HG02642 (cell line): ENCODE results near the gene EHBP1.

Source experiments
- ATAC-seq: cut with Tn5 transposase; IDR thresholded peaks from one replicate; pipeline ENCODE4 v1.9.1; 2021; ENCODE audit warnings: mild to moderate bottlenecking; ENCODE audit not compliant: unreplicated experiment, poor library complexity

Gene EHBP1

DNA sequence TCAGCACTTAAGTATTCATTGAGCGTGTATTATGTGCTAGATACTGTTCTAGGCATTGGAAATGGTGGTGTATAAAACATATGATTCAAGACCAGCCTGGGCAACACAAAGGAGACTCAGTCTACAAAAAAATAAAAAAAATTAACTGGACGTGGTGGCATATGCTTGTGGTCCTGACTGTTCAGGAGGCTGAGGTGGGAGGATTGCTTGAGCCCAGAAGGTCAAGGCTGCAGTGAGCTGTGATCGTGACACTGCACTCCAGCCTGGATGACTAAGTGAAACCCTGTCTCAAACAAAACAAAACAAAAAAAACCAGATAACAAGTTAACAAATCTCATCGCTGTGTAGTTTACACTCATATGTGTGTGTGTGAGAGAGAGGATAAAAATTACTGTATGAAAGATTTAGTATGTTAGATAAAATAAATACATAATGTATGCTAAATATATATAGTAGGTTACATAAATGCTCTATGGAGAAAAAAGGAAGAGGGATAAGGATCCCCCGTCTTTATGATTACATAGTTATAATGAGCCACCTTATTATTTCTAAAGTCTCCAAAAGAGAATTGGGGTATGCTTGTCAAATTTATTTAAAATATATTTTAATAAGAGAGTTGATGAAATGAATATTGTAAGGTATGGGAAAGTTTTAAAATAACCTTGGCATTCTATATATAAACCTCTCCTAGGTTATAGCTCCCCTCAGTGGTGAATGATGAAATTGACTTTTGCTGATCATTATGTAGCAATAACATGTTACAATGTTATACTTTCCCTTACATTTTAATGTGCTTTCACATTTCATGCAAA is 69.2 kb downstream of the EHBP1 start:
- ATAC-seq: no peak

DNA sequence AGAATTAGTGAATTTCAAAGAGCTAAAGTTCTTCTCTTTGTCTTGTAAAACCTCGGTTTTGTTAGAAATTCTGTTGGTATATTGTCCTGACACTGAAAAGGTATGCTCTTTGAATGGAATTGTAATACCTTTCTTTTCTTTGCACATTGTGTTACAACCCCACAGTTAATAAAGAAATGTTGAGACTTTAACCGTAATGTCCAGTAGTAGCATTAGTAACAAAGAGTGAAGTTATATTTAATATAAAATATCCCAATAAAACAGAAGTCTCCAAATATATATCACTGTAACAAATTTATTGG is 69.8 kb downstream of the EHBP1 start:
- no peak for ATAC-seq

DNA sequence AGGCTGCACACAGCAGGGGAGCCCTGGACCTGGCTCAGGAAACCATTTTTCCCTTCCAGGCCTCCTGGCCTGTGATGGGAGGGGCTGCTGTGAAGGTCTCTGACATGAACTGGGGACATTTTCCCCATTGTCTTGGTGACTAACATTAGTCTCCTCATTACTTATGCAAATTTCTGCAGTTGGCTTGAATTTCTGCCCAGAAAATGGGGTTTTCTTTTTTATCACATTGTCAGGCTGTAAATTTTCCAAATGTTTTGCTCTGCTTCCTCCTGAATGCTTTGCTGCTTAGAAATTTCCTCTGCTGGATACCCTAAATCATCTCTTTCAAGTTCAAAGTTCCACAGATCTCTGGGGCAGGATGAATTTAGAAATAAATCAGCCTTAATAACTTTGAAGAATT is 78.2 kb downstream of the EHBP1 start:
- no peak for ATAC-seq

DNA sequence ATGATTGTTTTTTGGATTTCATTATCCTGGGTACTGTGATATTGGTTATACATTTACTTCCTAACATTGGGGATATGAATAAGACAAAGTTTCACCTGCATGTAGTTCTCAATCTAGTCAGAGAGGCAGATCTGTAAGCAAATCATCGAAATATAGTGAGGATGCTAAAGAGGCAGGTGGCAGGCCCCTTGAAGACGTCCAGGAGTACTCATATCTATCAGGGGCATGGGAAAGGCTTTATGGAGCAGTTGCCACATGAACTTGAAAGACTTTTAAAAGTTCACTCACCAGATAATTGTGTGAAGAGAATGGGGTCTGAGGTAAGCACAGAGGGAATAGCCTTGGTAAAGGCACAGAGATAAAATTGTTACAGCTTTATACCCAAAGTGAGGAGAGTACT is 78.8 kb downstream of the EHBP1 start:
- ATAC-seq: no peak

DNA sequence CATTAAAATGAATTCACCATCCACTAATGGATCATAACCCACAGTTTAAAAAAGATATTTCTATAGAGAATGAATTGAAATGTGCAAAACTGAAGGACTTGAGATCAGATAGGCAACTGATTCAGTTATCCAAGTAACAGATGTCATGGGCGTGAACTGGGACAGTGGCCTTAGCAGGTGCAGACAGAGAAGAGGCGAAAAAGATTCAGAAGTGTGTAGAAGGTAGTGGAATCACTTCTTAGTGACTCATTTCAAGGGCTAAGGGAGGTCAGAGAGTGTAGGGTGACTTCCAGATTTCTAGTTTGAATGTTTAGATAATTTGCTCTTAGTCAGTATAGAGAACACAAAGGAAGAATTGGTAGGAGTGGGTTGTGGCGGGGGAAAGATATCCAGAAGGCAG is 79.7 kb downstream of the EHBP1 start:
- ATAC-seq: peak; percentile 75

DNA sequence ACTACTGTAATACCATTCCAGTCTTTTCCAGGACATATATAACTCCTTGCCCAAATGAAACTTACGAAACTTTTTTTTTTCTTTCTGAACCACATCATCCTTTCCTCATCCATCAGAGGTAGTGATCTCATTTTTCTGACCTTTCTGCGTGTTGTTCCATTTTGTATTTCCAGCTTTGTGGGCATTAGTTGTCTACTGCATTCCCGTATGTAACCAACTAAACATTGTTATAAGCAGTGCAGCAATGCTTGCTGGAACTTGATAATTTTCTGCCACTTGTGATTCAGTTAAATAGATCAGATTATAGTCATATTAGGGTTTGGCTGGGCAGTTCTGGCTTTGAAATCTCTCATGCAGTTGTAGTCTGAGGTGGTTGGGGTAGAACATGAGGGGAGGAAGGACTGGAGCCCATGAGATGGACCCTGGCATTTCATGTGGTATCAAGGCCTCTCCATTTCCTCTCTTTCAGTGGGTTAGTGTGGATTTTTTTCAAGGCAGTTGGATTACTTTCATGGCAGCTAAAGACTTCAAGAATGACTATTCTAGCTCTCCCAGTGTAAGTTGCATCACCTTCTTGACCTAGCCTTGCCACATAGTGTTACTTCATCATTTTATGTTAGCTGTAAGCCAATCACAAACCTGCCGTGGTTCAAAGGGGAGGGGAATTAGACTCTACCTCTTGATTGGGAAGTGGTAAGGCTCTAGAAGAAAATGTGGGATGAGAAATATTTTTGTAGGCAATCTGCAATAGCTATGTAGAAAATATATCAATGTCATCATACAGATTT is 80.5 kb downstream of the EHBP1 start:
- ATAC-seq: no peak

DNA sequence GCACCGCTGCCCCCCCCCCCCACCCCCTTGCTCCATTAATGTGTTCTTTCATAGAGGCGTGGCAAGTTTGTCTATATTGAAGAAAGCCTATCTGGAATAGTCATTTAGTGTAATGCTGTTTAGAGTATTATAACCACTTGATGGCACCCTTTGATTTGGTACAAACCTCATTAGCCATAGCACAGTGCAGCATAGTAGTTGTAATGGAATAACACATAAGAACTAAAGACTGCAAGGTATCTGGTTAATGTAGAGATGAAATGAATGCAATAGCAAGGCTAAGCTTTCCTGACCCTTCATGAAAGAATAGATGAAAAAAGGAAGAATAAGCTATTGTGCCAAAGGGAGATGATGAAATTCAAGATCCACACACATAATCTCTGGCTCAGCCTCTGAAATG is 81.9 kb downstream of the EHBP1 start:
- ATAC-seq: no peak

DNA sequence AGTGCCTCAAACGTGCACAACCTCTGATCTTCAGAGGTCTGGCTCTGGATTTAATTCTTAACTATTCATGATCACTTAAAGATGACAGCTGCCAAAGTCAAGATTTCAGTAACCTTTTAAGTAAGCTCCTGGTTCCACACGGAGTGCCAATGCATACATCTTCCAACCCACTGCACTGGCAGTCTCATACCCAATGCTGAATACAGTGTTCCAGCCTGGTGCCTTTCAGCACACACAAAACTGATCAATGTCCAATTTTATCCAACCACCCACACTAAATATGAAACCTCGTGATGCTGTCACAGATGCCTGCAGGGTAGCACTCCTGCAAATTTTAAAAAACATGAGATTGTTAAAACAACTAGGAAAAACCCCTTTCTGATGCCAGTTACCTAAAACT is 84.0 kb downstream of the EHBP1 start:
- no peak for ATAC-seq

DNA sequence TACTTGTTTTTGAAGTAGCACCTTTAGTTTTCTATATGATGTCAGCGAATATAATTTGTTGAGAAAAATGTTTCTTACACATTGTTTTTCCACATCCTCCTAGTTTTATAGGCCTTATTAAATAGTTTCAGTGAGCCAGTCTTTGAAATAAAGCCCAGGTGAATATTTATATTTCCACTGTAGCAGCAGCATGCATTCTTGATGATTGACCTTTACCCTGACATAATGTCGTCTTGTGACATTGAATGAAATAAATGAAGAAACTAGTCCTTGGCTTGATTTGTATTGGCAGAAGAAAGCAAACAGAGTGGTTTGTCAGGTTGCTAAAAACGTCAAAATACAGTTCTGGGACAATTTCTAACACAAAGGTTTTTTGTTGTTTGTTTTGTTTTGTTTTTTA is 84.4 kb downstream of the EHBP1 start:
- ATAC-seq: no peak

DNA sequence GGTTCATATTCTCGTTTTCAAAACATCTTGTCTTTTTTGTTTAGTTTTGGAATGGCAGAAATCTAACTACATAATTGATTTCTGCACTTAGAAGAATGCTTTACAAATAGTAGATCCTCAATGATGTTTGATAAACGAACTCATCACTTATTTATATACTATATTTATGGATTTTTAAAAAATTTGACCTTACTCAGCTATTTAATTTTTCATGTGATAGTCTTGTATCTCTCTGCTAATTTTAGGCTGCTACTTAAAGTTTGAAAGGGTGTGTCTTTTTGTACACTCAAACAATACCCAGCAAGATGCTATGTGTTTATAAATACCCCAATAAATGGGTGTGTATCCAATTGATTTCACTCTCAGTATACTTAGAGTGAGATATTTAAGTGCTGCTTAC is 86.9 kb downstream of the EHBP1 start:
- ATAC-seq: no peak

DNA sequence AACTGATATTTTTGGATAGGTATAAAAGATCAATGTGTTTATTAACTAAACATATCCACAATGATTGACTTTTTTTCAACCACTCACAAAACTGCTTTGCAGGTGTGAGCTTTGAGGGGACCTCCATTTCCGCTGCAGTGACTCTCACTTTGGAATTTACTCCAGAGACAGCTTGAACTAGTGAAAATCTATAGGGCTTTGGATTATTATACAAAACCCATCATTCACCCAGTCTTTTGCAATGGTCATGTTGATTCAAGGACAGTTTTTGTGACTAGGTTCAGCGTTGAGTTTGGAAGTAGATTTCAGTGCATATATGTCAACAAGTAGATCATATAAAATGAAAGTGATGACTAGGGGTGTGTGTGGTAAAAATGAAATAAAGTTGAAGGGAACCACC is 87.7 kb downstream of the EHBP1 start:
- no peak for ATAC-seq

DNA sequence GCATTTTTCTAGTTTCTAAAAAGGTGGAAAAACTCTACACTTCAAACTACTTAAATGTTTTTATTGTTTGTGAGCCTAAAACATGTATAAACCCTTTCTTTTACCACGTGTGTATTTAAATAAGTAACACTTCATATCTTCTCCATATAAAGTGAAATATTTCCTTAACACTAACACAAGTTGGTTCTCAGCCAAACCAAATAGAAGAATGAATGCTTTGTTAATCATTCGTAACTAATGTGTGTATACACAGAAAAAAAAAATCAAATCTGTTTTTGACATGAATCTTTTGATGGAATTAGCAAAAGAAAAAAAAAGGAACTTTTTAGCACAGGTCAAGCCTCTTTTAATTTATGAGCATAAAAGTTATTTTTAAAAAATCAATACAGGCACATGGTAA is 89.3 kb downstream of the EHBP1 start:
- ATAC-seq: no peak

DNA sequence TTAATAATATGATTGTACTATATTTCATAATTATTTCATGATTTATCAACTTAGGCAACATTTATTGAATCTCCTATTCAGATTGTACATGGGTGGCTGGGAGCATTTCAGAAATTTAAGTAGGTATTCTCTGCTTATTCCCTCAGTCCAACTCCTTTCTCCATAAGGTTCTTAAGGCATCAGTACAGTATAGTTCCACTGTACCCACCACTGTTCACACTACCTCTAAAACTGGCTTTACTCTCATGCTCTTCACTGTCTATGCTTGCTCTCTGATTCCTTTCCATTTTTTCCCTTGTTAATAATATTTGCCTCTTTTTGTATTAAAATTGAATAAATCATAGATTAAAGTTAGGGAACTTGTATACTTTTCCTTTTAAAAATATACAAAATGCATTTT is 89.8 kb downstream of the EHBP1 start:
- ATAC-seq: no peak

DNA sequence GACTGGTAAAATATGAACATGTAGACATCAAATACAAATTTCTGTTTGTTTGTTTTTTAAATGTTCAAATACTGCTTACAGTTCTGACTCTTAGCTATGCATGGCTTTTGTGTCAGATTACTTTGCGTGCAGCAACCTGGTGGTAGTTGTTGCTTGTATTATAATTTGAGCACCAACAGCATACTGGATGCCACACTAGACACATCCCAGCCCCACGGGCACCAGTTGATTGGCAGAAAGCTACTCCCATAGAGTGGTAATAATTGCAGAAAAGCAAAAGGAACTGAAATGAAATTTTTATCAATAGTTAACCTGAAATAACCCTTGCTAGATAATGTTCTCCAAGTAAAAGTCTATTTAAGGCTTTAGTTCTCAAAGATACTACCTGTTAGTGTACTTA is 91.6 kb downstream of the EHBP1 start:
- no peak for ATAC-seq

DNA sequence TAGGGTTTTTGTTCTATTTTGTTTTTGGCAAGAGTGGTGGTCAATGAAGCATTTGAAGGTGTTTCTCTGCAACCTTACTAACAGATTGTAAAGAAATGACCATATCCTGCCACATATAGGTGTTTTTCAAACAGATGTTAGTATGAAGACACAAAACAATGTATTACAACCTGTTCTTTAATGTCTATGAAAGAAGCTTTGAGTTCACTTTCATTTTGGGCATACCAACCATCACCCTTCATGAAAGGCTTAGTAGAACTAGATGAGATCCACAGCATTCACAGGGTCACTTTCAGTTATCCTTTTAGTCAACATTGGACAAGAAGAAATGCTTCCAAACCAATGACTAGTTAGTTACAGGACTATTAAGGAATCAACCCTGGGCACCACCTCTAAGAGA is 95.1 kb downstream of the EHBP1 start:
- ATAC-seq: peak; percentile 49

DNA sequence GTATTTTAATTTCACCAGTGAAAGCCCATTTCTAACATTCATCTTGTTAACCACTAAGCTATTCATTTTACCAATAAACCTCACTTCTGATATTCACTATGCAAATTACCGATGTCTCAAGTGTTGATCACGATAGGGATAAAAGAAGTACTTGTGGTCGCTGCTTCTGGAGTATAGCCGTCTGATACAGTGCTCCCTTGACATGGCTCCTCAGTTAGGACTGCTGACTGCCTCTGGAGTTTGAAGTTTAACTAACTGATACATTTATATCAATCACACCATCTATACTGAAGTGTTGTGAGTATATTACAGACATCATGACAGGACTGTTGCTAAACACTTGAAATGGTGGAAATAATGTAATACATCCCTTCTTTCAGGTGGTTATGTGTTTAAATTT is 95.6 kb downstream of the EHBP1 start:
- no peak for ATAC-seq

DNA sequence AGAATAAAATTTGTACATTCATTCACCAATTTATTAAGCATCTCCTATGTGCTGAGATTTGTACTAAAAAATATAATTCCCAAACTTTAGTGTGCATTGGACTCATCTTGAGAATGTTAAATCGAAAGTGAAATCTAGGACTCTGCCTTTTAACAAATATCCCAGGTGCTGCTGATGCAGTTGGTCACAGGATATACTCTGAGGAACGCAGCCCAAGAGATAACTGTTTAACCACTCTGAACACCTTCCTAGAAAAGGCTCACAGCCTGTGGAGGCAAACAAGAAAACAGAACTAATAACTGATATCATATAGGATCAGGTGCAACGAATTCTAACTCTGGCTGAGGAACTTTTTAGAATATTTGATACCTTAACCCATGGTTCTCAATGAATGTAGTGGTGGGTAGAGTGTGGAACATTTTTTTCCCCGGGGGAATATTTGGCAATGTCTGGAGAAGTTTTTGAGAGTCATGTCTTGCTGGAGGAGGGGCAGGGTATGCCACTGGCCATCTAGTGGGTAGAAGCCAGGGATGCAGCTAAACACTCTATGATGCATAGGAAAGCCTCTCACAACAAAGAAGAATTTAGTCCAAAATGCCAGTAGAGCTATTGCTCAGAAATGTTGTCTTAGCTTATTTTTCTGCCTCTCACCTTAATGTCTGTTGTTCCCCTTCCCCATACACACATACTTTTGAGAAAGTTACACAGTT is 96.5 kb downstream of the EHBP1 start:
- peak; percentile 53 for ATAC-seq

DNA sequence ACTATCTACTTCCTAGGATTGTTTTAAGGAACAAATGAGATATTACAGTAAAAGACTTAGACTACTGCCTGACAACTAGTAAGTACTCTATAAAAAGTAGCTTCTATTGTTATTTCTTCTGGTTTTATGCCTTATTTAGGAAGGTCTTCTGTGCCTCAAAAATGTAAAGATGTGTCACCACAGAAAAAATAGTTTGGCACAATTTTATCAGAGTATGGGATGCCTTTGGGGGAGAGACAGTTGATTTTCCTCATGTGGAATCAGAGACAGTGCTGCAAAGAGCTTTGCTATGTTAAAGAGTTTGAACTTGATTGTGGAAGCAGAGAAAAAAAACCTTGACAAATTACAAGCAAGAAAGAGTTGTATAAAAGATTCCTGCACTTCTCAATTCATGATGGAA is 98.4 kb downstream of the EHBP1 start:
- no peak for ATAC-seq

DNA sequence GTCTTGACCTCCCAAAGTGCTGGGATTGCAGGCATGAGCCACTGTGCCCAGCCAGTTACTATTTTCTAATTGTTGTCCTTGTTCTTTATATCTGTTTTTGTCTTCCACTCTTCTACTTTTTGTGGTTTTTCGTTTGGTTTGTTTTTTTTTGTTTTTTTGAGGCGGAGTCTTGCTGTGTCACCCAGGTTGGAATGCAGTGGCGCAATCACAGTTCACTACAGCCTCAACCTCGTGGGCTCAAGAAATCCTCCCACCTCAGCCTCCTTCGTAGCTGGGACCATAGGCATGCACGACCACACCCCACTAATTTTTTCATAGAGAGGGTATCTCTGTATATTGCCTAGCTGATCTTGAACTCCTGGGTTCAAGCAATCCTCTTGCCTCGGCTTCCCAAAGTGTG is 100.7 kb downstream of the EHBP1 start:
- ATAC-seq: no peak

DNA sequence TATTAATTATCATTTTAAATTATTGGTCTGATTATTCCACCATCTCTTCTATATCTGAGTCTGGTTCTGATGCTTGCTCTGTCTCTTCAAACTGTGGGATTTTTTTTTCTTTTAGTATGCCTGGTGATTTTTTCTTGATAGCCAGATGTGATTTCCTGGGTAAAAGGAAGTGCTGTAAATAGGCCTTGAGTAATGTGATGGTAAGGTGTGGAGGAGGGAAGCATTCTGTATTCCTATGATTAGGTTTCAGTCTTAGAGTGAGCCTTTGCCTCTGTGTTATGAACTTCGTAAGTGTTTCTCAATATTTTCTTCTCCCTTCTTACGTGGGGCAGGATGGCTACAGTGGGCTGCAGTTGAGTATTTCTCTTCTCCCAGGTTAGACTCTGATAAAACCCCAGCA is 103.0 kb downstream of the EHBP1 start:
- ATAC-seq: no peak

DNA sequence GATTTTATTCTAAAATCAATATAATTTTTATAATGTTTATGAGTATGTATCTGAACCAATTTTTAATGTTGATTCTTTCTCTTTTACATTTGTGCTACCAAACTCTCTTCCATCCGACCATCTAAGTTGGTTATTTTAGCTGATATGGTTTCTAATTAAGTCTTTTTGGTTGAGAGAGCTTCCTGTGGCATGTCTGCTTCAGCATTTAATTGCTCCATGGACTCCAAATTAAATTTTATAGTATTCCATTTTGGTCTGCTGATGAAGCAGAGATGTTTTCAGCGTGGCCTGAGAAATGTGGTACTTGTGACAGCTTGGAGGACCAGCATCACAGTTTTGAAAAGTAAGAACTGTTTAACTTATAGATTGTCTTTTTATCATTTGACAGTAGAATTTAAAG is 105.6 kb downstream of the EHBP1 start:
- ATAC-seq: no peak
